ENCODE results near the gene PRRC2B.
A peak's percentile ranks its signal among the peaks of the same experiment; 100 is the strongest.

PRRC2B gene

GRCh38 chr9:131461166-131461565 lies 67.3 kb downstream of the PRRC2B start:
- no peak for DNase-seq (ENCODE audit: low read depth)
- TF ChIP-seq CTCF (conservative IDR thresholded peaks at IDR 0.05; ENCODE audit: low read length) = no peak
- no peak overlapping the region for H3K4me3 ChIP-seq (ENCODE audit: low read length)

- no peak for TF ChIP-seq CTCF (conservative IDR thresholded peaks at IDR 0.05; ENCODE audit: low read length)
- no peak overlapping the region for H3K4me3 ChIP-seq (ENCODE audit: low read length)
- no peak for DNase-seq (ENCODE audit: low read depth)
Observed at GRCh38 chr9:131464354-131465000, 70.6 kb downstream of the PRRC2B start.

GRCh38 chr9:131465401-131465800 lies 71.5 kb downstream of the PRRC2B start:
- no peak for TF ChIP-seq CTCF (conservative IDR thresholded peaks at IDR 0.05; ENCODE audit: low read length)
- peak; percentile 16 for DNase-seq (ENCODE audit: low read depth)
- H3K4me3 ChIP-seq (ENCODE audit: low read length) = no peak overlapping the region

- no peak for TF ChIP-seq CTCF (conservative IDR thresholded peaks at IDR 0.05; ENCODE audit: low read length)
- H3K4me3 ChIP-seq (ENCODE audit: low read length) = no peak overlapping the region
- no peak for DNase-seq (ENCODE audit: low read depth)
Observed at GRCh38 chr9:131467214-131467935, 73.5 kb downstream of the PRRC2B start.

GRCh38 chr9:131468031-131468430 lies 74.1 kb downstream of the PRRC2B start:
- H3K4me3 ChIP-seq (ENCODE audit: low read length) = no peak overlapping the region
- DNase-seq (ENCODE audit: low read depth) = no peak
- TF ChIP-seq CTCF (conservative IDR thresholded peaks at IDR 0.05; ENCODE audit: low read length) = no peak

- no peak for DNase-seq (ENCODE audit: low read depth)
- no peak for TF ChIP-seq CTCF (conservative IDR thresholded peaks at IDR 0.05; ENCODE audit: low read length)
- H3K4me3 ChIP-seq (ENCODE audit: low read length) = no peak overlapping the region
Observed at GRCh38 chr9:131469356-131469755, 75.5 kb downstream of the PRRC2B start.

GRCh38 chr9:131469951-131470350 lies 76.1 kb downstream of the PRRC2B start:
- DNase-seq (ENCODE audit: low read depth) = no peak
- no peak for TF ChIP-seq CTCF (conservative IDR thresholded peaks at IDR 0.05; ENCODE audit: low read length)
- H3K4me3 ChIP-seq (ENCODE audit: low read length) = no peak overlapping the region

Measured in AG10803 (cell line).